Lower leg skin (tissue), 3 donors: ENCODE measurements around the gene GALNT2.

Experiments
- CTCF ChIP-seq, 3 donors: fragments of 450-650 bp; IDR thresholded peaks; one replicate each; pipeline ENCODE4 v1.5.1; 2016; ENCODE audit warnings: antibody characterized with exemption in 3 of 3, mild to moderate bottlenecking in 3 of 3, moderate library complexity in 2 of 3
- POLR2A ChIP-seq, 2 donors: fragments of 450-650 bp; IDR thresholded peaks; one replicate each; pipeline ENCODE4 v1.6.1; 2016 to 2017; ENCODE audit warnings: antibody characterized with exemption in 2 of 2, mild to moderate bottlenecking in 1 of 2, moderate library complexity in 1 of 2

GRCh38 chr1:230170622-230171021, 103.6 kb downstream of the GALNT2 start:
- no peak for TF ChIP-seq POLR2A (IDR thresholded peaks at IDR 0.05)
- no peak for TF ChIP-seq CTCF (IDR thresholded peaks at IDR 0.05)
